Mucosa of descending colon (tissue), 3 donors: ENCODE results near the gene NTM. TPM values are rescaled to one million over a fixed set of nuclear protein-coding genes. Genes with fewer than 3 reads are reported as not detected.

Source experiments
- ATAC-seq: fragments of 200-7000 bp; cut with Tn5 transposase; one replicate; pipeline ENCODE4 v1.9.1; 2020; ENCODE audit warnings: mild to moderate bottlenecking, moderate library complexity
- DNase-seq, 3 donors: peaks; one replicate each; pipeline ENCODE4 v3.0.0-alpha.2; 2020
- H3K36me3 ChIP-seq: fragments of 200-600 bp; one replicate; pipeline ENCODE4 v1.8.0; 2021; ENCODE audit warnings: low read depth, mild to moderate bottlenecking
- H3K4me1 ChIP-seq: fragments of 200-600 bp; one replicate; pipeline ENCODE4 v1.8.0; 2021; ENCODE audit warnings: low read depth, mild to moderate bottlenecking
- H3K4me3 ChIP-seq: fragments of 200-600 bp; one replicate; pipeline ENCODE4 v1.8.0; 2021; ENCODE audit warnings: mild to moderate bottlenecking
- H3K9me3 ChIP-seq: fragments of 200-600 bp; one replicate; pipeline ENCODE4 v1.8.0; 2021; ENCODE audit warnings: mild to moderate bottlenecking
- intact Hi-C, 2 donors: fragments of 100-400 bp; cut with DNase I in 1 of 2; cut with micrococcal nuclease in 1 of 2; formaldehyde crosslinking; loops; one replicate each; pipeline versions ENCODE4 v1.11.0 to v1.11.1; 2022; cut with DNase I, micrococcal nuclease
- total RNA-seq, 3 donors: library from RNA; stranded (reverse); fragmentation: NEBNext Ultra II Directional in 2 of 3; extraction: Animal tissue kit (Norgen Biotek cat#: 25700) in 2 of 3; gene quantifications; one replicate each; pipeline versions ENCODE4 v1.2.1 to v1.2.4, GENCODE V29; 2021 to 2023
- TF ChIP-seq, protein P1 (sequence below): fragments of 200-600 bp; IDR thresholded peaks from one replicate; pipeline ENCODE4 v1.8.0; 2022; ENCODE audit warnings: antibody characterized with exemption, mild to moderate bottlenecking
- donor health status: DM: no; HTN: no; CAD: no; lungs with moderate emphysema.
- donor health status: DM: no; HTN: no; CAD: no.
- donor health status: DM: no; HTN: yes; CAD: no.

The NTM gene
- total RNA-seq, 3 donors from 2014 or later: 0.64 to 7.7 (median 1.2) TPM

DNA sequence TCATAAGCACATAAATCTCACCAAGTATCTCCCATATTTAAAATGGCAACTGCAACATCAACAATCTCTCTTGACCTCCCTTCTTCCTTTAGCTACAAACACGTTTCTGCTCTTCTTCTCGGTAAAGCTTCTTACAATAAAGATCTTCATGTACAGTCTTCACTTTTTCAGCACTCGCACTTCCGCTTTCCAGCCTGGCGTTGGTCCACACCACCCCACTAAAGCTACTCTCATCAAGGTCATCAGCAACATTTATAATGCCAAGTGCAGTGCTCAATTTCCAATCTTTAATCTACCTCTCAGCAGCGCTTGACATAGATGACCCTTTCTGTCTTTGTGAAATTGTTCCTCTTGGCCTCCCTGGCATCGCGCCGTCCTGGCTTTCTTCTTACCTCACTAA lies 33.6 kb downstream of the NTM start:
- no peak overlapping the region for H3K4me3 ChIP-seq
- no peaks in the 10 kb centered on the region for H3K9me3 ChIP-seq
- DNase-seq (no peak), ATAC-seq (no peak)
- H3K4me1 ChIP-seq: no peaks in the 10 kb centered on the region
- intact Hi-C loops: no loop called here
- no peaks in the 10 kb centered on the region for H3K36me3 ChIP-seq
- TF ChIP-seq, protein P1, sequence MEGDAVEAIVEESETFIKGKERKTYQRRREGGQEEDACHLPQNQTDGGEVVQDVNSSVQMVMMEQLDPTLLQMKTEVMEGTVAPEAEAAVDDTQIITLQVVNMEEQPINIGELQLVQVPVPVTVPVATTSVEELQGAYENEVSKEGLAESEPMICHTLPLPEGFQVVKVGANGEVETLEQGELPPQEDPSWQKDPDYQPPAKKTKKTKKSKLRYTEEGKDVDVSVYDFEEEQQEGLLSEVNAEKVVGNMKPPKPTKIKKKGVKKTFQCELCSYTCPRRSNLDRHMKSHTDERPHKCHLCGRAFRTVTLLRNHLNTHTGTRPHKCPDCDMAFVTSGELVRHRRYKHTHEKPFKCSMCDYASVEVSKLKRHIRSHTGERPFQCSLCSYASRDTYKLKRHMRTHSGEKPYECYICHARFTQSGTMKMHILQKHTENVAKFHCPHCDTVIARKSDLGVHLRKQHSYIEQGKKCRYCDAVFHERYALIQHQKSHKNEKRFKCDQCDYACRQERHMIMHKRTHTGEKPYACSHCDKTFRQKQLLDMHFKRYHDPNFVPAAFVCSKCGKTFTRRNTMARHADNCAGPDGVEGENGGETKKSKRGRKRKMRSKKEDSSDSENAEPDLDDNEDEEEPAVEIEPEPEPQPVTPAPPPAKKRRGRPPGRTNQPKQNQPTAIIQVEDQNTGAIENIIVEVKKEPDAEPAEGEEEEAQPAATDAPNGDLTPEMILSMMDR: no peak

DNA sequence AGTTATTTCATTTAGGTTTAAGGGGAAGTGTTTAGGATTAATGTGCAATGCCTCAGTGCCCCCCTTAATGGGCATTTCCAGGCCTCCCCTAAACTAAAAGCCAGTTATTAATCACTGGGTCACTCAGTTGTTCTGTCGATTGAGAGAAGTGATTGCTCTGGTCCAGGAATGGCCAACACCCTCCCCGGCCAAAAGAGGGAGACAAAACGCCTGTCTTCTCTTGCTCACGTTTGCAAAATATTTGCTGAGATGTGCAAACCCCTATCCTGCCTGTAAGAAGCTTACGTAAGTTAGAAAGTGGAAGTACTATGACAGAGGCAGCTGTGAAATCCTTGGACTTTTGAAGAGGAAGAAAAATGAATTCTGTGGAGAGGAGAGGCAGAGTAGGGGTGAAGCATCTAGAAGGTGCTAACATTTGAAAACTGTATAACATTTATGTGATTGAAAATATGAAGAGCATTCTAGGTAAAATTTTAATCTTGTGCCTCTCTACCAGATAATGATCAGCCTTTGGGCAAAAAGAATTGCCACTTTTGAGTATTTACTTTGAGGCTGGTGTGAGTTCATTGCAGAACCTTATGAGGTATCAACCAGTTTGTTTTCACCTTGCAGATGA lies 37.7 kb downstream of the NTM start:
- DNase-seq: peak in 1 of 3 donors; percentile 14
- Histone ChIP-seq H3K9me3 (no peaks in the 10 kb centered on the region), H3K4me3 (no peak overlapping the region), H3K4me1 (no peaks in the 10 kb centered on the region), H3K36me3 (no peaks in the 10 kb centered on the region)
- ATAC-seq: no peak
- TF ChIP-seq, protein P1: no peak
- intact Hi-C loops: no loop called here

DNA sequence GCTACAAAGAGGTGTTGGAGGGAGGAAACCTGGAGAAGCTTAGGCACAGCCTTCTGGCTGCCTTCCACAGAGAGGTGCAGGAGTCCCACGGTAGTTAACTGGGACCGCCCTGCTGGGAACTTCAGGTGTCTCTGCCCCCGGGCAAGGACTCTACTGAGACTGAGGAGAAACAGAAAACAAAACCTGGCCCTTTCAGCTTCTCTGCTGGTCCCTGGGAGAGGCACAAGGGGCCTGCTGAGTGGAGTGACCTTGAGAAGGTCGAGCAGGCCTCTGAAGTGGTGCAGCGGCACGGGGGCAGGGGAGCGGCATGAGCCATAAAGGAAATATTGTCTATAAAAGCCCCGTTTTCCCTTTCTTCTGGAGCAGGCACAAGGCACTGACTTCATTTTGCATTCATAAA lies 38.9 kb downstream of the NTM start:
- intact Hi-C loops: no loop called here
- ATAC-seq: no peak
- DNase-seq: no peak
- Histone ChIP-seq H3K9me3 (no peaks in the 10 kb centered on the region), H3K4me1 (no peaks in the 10 kb centered on the region), H3K4me3 (no peak overlapping the region), H3K36me3 (no peaks in the 10 kb centered on the region)
- TF ChIP-seq, protein P1: no peak

DNA sequence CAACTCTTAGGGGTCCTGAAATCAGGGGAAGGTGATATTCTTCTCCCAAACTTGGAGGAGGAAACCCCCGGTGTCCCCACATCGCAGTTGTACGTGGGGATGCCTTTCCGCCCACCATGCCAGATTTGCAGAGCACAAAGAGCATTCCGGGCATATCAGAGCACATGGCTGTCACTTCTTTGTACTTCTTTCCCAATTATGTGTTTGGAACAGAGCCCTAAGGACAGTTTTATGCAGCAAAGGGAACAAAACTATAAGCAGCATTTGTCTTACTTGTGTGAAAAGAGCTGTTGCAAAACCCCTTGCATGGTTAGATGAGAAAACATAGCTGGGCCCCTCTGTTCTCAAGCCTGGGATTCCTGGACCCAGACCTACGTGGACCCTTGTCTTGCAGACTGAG lies 41.2 kb downstream of the NTM start:
- TF ChIP-seq, protein P1: no peak
- ATAC-seq (no peak), DNase-seq (no peak)
- Histone ChIP-seq H3K4me1 (no peaks in the 10 kb centered on the region), H3K4me3 (no peak overlapping the region), H3K9me3 (no peaks in the 10 kb centered on the region), H3K36me3 (no peaks in the 10 kb centered on the region)
- intact Hi-C loops: no loop called here

DNA sequence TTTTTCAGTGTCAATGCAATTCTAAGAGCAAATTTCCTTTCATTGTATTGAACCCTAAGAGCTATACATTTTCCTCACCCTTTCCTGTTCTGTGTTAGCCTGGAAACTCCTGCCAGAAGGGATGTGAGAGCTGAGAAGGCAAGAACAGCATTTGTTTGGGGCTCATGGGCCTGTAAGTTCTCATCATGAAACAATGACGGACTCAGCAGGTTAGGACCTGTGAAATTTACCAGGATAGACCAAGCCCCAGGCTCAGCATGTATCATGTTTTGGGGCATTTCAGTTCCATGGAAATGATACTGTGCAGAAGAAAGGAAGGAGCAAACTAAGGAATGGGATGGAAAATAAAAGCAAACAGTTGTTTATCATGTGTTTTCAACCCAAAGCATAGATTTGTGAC lies 41.6 kb downstream of the NTM start:
- intact Hi-C loops: no loop called here
- DNase-seq (no peak), ATAC-seq (no peak)
- H3K4me1 ChIP-seq: no peaks in the 10 kb centered on the region
- TF ChIP-seq, protein P1: no peak
- no peaks in the 10 kb centered on the region for H3K9me3 ChIP-seq
- no peak overlapping the region for H3K4me3 ChIP-seq
- no peaks in the 10 kb centered on the region for H3K36me3 ChIP-seq

DNA sequence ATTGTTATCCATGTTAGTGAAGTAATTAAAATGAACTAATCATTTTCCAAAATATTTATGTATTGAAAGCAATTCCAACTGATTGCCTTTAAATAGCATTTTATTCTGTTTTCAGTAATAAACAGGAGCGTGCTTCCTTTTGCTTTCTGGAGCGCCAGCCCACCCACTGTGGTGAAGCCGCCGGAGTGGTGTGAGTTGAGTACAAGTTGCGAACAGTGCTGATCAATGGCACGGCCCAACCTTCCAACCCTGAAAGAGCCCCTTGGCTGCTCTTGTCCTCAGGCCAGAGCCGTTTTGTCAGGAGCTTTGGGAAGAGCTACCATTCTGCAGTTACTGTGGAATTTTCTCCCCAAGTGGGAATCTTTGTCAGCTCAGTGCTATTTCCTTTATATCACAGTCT lies 42.8 kb downstream of the NTM start:
- Histone ChIP-seq H3K4me1 (no peaks in the 10 kb centered on the region), H3K9me3 (no peaks in the 10 kb centered on the region), H3K36me3 (no peaks in the 10 kb centered on the region), H3K4me3 (no peak overlapping the region)
- TF ChIP-seq, protein P1: no peak
- intact Hi-C loops: no loop called here
- no peak for ATAC-seq
- no peak for DNase-seq
